Measurements from ENCODE around the gene ILDR2. TPM values are rescaled to one million over a fixed set of nuclear protein-coding genes. Genes with fewer than 3 reads are reported as not detected.

Gene ILDR2
- total and polyA plus RNA-seq, 10 of the 15 experiments (the other 5 are each of a cell fraction or from before 2014, with no cell fraction given) = 0.05 to 5.3 (median 1.9) TPM

DNA sequence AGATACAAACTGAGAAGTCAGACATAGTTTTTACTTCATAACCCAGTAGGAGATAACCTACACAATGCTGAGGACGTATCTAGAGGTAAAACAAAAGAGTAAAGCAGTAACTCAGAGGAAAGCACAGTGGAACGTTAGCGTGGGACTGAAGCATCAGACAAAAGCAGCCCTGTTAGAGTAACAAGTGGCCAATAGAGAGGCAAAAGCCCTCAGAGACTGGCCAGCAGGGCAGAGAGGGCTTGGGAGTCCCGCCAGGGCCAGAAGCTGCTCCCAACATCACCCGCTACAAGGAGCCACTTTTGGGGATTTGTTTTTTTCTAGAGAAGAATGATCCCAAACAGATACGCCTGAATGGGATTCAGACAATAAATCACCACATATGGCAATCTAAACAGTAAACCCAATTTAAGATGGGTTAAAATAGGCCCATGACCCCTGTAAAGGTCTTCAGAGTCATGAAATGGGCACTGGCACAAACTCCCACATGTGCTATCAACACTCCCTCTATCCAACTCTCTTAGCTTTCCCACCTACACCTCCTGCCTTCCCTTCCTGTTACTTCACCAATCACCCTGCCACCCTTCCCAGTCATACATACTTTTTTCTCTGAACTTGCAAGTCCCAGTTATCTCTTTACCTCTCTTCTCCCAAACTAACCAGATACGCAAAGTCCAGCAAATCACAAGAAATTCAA lies 116.5 kb downstream of the ILDR2 start:
- H3K9ac ChIP-seq (ENCODE audit: control insufficient read depth, insufficient read depth, low read length) = no peak overlapping the region
- ChIA-PET SMC1A (ENCODE audit: uncharacterized antibody, unreplicated experiment) (interaction anchor here (1.6 to 2.1 kb wide), 2 partner anchors 13 to 16 kb away, joined by 3 to 7 read pairs; no protein-coding TSS in a partner anchor), POLR2A (no interaction called here), RAD21 (ENCODE audit: unreplicated experiment) (no interaction called here), CTCF (interaction anchor here (1.4 to 1.6 kb wide), 2 partner anchors 10 to 18 kb away, joined by 4 to 6 read pairs; no protein-coding TSS in a partner anchor)
- ATAC-seq (no peak), FAIRE-seq (no peak), DNase-seq (ENCODE audit: low read depth, low spot score) (no peak)
- H3K27me3 ChIP-seq (replicated peaks in 1 of 2; ENCODE audit: control insufficient read depth in 2 of 2, insufficient read depth in 2 of 2, low read length in 1 of 2) = no peaks in the 10 kb centered on the region
- no peak overlapping the region for H3K4me3 ChIP-seq
- in situ Hi-C loops (cut with MboI) = no loop called here
- BruUV-seq (replicated peaks) = no TSS peak
- H2AFZ ChIP-seq (ENCODE audit: control insufficient read depth, low read depth, low read length) = no peak overlapping the region
- no peaks in the 10 kb centered on the region for H3K4me1 ChIP-seq (ENCODE audit: control insufficient read depth, insufficient read depth, low read length)
- peaks cover 8 to 19% of the 10 kb centered on the region in 2 experiments for H3K36me3 ChIP-seq (ENCODE audit: control insufficient read depth in 2 of 2, insufficient read depth in 2 of 2, low read length in 1 of 2)
- H4K20me1 ChIP-seq (ENCODE audit: control insufficient read depth, insufficient read depth) = no peaks in the 10 kb centered on the region
- H3K79me2 ChIP-seq (ENCODE audit: control insufficient read depth, insufficient read depth, low read length) = no peaks in the 10 kb centered on the region
- H3K27ac ChIP-seq (ENCODE audit: control insufficient read depth, insufficient read depth) = no peak overlapping the region
- WGBS (ENCODE audit: insufficient coverage, insufficient replicate concordance, low lambda C conversion rate, missing lambda C conversion rate) = 85% methylated on average over 7 of the region's 7 CpGs
- TF ChIP-seq ASH2L (IDR thresholded peaks at IDR 0.05; ENCODE audit: borderline replicate concordance, low read depth) (no peak), ESRRA (IDR thresholded peaks at IDR 0.05; ENCODE audit: low read length) (no peak), CHD2 (IDR thresholded peaks at IDR 0.05; ENCODE audit: borderline replicate concordance, low read depth, low read length) (no peak), POU2F2 (IDR thresholded peaks at IDR 0.05; ENCODE audit: borderline replicate concordance, low read depth, low read length) (no peak), HDGF (IDR thresholded peaks at IDR 0.05) (no peak), RAD21 (IDR thresholded peaks at IDR 0.05; ENCODE audit: insufficient read depth, low read depth, low read length) (no peak), TCF3 (IDR thresholded peaks at IDR 0.05; ENCODE audit: borderline replicate concordance, insufficient read depth, low read depth, low read length) (no peak), ZNF274 (IDR thresholded peaks at IDR 0.05; ENCODE audit: insufficient read depth, insufficient read length) (no peak)
- TF ChIP-seq, protein P1, sequence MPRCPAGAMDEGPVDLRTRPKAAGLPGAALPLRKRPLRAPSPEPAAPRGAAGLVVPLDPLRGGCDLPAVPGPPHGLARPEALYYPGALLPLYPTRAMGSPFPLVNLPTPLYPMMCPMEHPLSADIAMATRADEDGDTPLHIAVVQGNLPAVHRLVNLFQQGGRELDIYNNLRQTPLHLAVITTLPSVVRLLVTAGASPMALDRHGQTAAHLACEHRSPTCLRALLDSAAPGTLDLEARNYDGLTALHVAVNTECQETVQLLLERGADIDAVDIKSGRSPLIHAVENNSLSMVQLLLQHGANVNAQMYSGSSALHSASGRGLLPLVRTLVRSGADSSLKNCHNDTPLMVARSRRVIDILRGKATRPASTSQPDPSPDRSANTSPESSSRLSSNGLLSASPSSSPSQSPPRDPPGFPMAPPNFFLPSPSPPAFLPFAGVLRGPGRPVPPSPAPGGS (IDR thresholded peaks at IDR 0.05; ENCODE audit: borderline replicate concordance, insufficient read depth, low read depth, low read length, poor library complexity, severe bottlenecking) = no peak
- TF ChIP-seq, protein P2, sequence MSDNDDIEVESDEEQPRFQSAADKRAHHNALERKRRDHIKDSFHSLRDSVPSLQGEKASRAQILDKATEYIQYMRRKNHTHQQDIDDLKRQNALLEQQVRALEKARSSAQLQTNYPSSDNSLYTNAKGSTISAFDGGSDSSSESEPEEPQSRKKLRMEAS (IDR thresholded peaks at IDR 0.05; ENCODE audit: low read depth, low read length) = no peak
- TF ChIP-seq, protein P3, sequence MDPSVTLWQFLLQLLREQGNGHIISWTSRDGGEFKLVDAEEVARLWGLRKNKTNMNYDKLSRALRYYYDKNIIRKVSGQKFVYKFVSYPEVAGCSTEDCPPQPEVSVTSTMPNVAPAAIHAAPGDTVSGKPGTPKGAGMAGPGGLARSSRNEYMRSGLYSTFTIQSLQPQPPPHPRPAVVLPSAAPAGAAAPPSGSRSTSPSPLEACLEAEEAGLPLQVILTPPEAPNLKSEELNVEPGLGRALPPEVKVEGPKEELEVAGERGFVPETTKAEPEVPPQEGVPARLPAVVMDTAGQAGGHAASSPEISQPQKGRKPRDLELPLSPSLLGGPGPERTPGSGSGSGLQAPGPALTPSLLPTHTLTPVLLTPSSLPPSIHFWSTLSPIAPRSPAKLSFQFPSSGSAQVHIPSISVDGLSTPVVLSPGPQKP (IDR thresholded peaks at IDR 0.05; ENCODE audit: low read depth, low read length) = no peak
- H3K9me3 ChIP-seq (replicated peaks; ENCODE audit: control insufficient read depth, insufficient read depth, low read length) = no peaks in the 10 kb centered on the region
- H3K4me2 ChIP-seq (ENCODE audit: control insufficient read depth, insufficient read depth) = no peak overlapping the region
- intact Hi-C loops (cut with micrococcal nuclease; ENCODE audit: unreplicated experiment) = no loop called here

Small RNA genes within 50 kb of the gene (small RNA-seq; reads per million reads assigned to genes)
- gene RNA5SP65 = 1.2 reads per million, percentile 38 among the genes with 10 or more reads in this experiment

Other genes with a start within 250 kb of the ILDR2 start
- 24.9 and 28.0 TPM in 2 replicates for gene POGK, start 136.1 kb downstream of the ILDR2 start, total RNA-seq (2014; rRNA removed)
- gene POGK, start 136.1 kb downstream of the ILDR2 start, total RNA-seq (2014; rRNA removed; fragmentation: Illumina TruSeq; extraction: Trizol) = 29.1 and 30.1 TPM in 2 replicates
- gene POGK, start 136.1 kb downstream of the ILDR2 start, total RNA-seq (2021) = 34.6 and 37.3 TPM in 2 replicates
- 12.8 and 13.9 TPM in 2 replicates for gene POGK, start 136.1 kb downstream of the ILDR2 start, polyA plus RNA-seq (2011; rRNA removed)
- gene POGK, start 136.1 kb downstream of the ILDR2 start, polyA plus RNA-seq (2014; fragmentation: Illumina TruSeq; extraction: Trizol) = 27.7 and 27.8 TPM in 2 replicates
- 1 to 10 TPM; 5.3 to 8.1 TPM for gene POGK, start 136.1 kb downstream of the ILDR2 start, polyA plus RNA-seq (2014; fragmentation: Nextera tagmentation; extraction: Ambion mirVana)
- gene POGK, start 136.1 kb downstream of the ILDR2 start, polyA plus RNA-seq (2014; rRNA removed) = 16.2 and 17.6 TPM in 2 replicates
- gene POGK, start 136.1 kb downstream of the ILDR2 start, polyA plus RNA-seq (2016; fragmentation: Nextera tagmentation; extraction: Ambion mirVana) = 10 to 100 TPM; 18.2 to 19.1 TPM
- 18.6 and 21.3 TPM in 2 replicates for gene TADA1, start 99.3 kb downstream of the ILDR2 start, total RNA-seq (2014; rRNA removed)
- 20.6 and 20.7 TPM in 2 replicates for gene TADA1, start 99.3 kb downstream of the ILDR2 start, total RNA-seq (2014; rRNA removed; fragmentation: Illumina TruSeq; extraction: Trizol)
- gene TADA1, start 99.3 kb downstream of the ILDR2 start, total RNA-seq (2021) = 15.1 and 15.2 TPM in 2 replicates
- 34.6 and 36.4 TPM in 2 replicates for gene TADA1, start 99.3 kb downstream of the ILDR2 start, polyA plus RNA-seq (2011; rRNA removed)
- gene TADA1, start 99.3 kb downstream of the ILDR2 start, polyA plus RNA-seq (2014; fragmentation: Illumina TruSeq; extraction: Trizol) = 25.9 and 31.1 TPM in 2 replicates
- gene TADA1, start 99.3 kb downstream of the ILDR2 start, polyA plus RNA-seq (2014; fragmentation: Nextera tagmentation; extraction: Ambion mirVana) = 10 to 100 TPM; 31.5 to 38.6 TPM
- gene TADA1, start 99.3 kb downstream of the ILDR2 start, polyA plus RNA-seq (2014; rRNA removed) = 13.1 and 15.3 TPM in 2 replicates
- 10 to 100 TPM; 27.1 to 30.2 TPM for gene TADA1, start 99.3 kb downstream of the ILDR2 start, polyA plus RNA-seq (2016; fragmentation: Nextera tagmentation; extraction: Ambion mirVana)
- gene MAEL, start 13.7 kb upstream of the ILDR2 start, total RNA-seq (2014; rRNA removed) = 0.11 and 0.16 TPM in 2 replicates
- gene MAEL, start 13.7 kb upstream of the ILDR2 start, total RNA-seq (2014; rRNA removed; fragmentation: Illumina TruSeq; extraction: Trizol) = 0.14 and 0.40 TPM in 2 replicates
- 0.10 and 0.27 TPM in 2 replicates for gene MAEL, start 13.7 kb upstream of the ILDR2 start, total RNA-seq (2021)
- gene MAEL, start 13.7 kb upstream of the ILDR2 start, polyA plus RNA-seq (2011; rRNA removed) = not detected in 2 replicates
- 0.34 and 0.44 TPM in 2 replicates for gene MAEL, start 13.7 kb upstream of the ILDR2 start, polyA plus RNA-seq (2014; fragmentation: Illumina TruSeq; extraction: Trizol)
- gene MAEL, start 13.7 kb upstream of the ILDR2 start, polyA plus RNA-seq (2014; fragmentation: Nextera tagmentation; extraction: Ambion mirVana) = under 1 TPM; 0.11 to 0.43 TPM
- gene MAEL, start 13.7 kb upstream of the ILDR2 start, polyA plus RNA-seq (2014; rRNA removed) = 0.10 and 0.17 TPM in 2 replicates
- under 1 TPM in 1 of 2 experiments, not detected in 1; 0.31 TPM for gene MAEL, start 13.7 kb upstream of the ILDR2 start, polyA plus RNA-seq (2016; fragmentation: Nextera tagmentation; extraction: Ambion mirVana)
- 0.22 and 0.23 TPM in 2 replicates for gene GPA33, start 114.8 kb upstream of the ILDR2 start, total RNA-seq (2014; rRNA removed)
- gene GPA33, start 114.8 kb upstream of the ILDR2 start, total RNA-seq (2014; rRNA removed; fragmentation: Illumina TruSeq; extraction: Trizol) = 0.13 and 0.14 TPM in 2 replicates
- 0.21 and 0.88 TPM in 2 replicates for gene GPA33, start 114.8 kb upstream of the ILDR2 start, total RNA-seq (2021)
- 0.10 TPM in 1 of 2 replicates, not detected in the other for gene GPA33, start 114.8 kb upstream of the ILDR2 start, polyA plus RNA-seq (2011; rRNA removed)
- gene GPA33, start 114.8 kb upstream of the ILDR2 start, polyA plus RNA-seq (2014; fragmentation: Illumina TruSeq; extraction: Trizol) = 0.12 and 0.25 TPM in 2 replicates
- gene GPA33, start 114.8 kb upstream of the ILDR2 start, polyA plus RNA-seq (2014; fragmentation: Nextera tagmentation; extraction: Ambion mirVana) = under 1 TPM in 1 of 2 experiments, not detected in 1; 0.09 TPM
- gene GPA33, start 114.8 kb upstream of the ILDR2 start, polyA plus RNA-seq (2014; rRNA removed) = 0.14 and 0.27 TPM in 2 replicates
- under 1 TPM; 0.21 to 0.24 TPM for gene GPA33, start 114.8 kb upstream of the ILDR2 start, polyA plus RNA-seq (2016; fragmentation: Nextera tagmentation; extraction: Ambion mirVana)
- under 0.01 TPM in 1 of 2 replicates, not detected in the other for gene STYXL2, start 118.5 kb upstream of the ILDR2 start, total RNA-seq (2014; rRNA removed)
- gene STYXL2, start 118.5 kb upstream of the ILDR2 start, total RNA-seq (2014; rRNA removed; fragmentation: Illumina TruSeq; extraction: Trizol) = not detected in 2 replicates
- 0.08 TPM in 2 replicates for gene STYXL2, start 118.5 kb upstream of the ILDR2 start, total RNA-seq (2021)
- gene STYXL2, start 118.5 kb upstream of the ILDR2 start, polyA plus RNA-seq (2011; rRNA removed) = not detected in 2 replicates
- 0.03 TPM in 1 of 2 replicates, not detected in the other for gene STYXL2, start 118.5 kb upstream of the ILDR2 start, polyA plus RNA-seq (2014; fragmentation: Illumina TruSeq; extraction: Trizol)
- gene STYXL2, start 118.5 kb upstream of the ILDR2 start, polyA plus RNA-seq (2014; fragmentation: Nextera tagmentation; extraction: Ambion mirVana) = not detected
- gene STYXL2, start 118.5 kb upstream of the ILDR2 start, polyA plus RNA-seq (2014; rRNA removed) = 0.01 TPM in 1 of 2 replicates, not detected in the other
- not detected for gene STYXL2, start 118.5 kb upstream of the ILDR2 start, polyA plus RNA-seq (2016; fragmentation: Nextera tagmentation; extraction: Ambion mirVana)
- gene POU2F1, start 245.3 kb upstream of the ILDR2 start, total RNA-seq (2014; rRNA removed) = 10.1 and 10.2 TPM in 2 replicates
- 15.6 and 15.7 TPM in 2 replicates for gene POU2F1, start 245.3 kb upstream of the ILDR2 start, total RNA-seq (2014; rRNA removed; fragmentation: Illumina TruSeq; extraction: Trizol)
- 21.1 and 21.7 TPM in 2 replicates for gene POU2F1, start 245.3 kb upstream of the ILDR2 start, total RNA-seq (2021)
- 18.0 and 21.0 TPM in 2 replicates for gene POU2F1, start 245.3 kb upstream of the ILDR2 start, polyA plus RNA-seq (2011; rRNA removed)
- 8.2 and 9.4 TPM in 2 replicates for gene POU2F1, start 245.3 kb upstream of the ILDR2 start, polyA plus RNA-seq (2014; fragmentation: Illumina TruSeq; extraction: Trizol)
- 1 to 10 TPM; 2.5 to 4.6 TPM for gene POU2F1, start 245.3 kb upstream of the ILDR2 start, polyA plus RNA-seq (2014; fragmentation: Nextera tagmentation; extraction: Ambion mirVana)
- gene POU2F1, start 245.3 kb upstream of the ILDR2 start, polyA plus RNA-seq (2014; rRNA removed) = 6.9 and 7.2 TPM in 2 replicates
- gene POU2F1, start 245.3 kb upstream of the ILDR2 start, polyA plus RNA-seq (2016; fragmentation: Nextera tagmentation; extraction: Ambion mirVana) = 10 to 100 TPM; 14.9 to 20.0 TPM